ENCODE data around the gene PSMC4.

Gene PSMC4

DNA sequence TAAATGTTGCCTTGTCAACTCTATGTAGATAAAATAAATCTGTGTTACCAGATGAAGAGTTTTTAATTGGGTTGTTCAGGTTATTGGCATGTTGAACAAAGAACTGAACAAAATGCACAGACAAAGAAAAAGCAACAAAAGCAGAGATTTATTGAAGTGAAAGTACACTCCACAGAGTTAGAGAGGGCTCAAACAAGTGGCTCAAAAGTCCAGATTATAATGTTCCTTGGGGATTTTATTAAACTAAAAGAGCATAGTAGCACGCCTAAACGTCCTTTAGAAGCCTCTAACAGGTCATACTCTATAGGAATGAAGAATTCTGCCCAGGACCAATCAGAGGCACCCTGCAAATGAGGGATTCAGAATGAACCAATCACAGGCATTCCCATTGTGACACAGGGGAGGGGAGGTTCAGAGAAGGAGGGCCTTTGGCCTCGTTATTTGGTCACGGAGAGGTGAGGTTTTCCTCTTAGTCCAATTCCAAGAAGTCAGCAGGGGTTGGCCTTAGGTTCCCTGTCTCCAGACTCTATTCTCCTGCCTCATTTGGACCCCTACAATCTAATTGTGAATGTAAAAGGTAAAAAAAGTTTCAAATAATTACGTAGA, 12.8 kb downstream of the PSMC4 start:
- DNase-seq (ENCODE audit: extremely low spot score, insufficient read length, low read depth): no peak
- no peak for FAIRE-seq

DNA sequence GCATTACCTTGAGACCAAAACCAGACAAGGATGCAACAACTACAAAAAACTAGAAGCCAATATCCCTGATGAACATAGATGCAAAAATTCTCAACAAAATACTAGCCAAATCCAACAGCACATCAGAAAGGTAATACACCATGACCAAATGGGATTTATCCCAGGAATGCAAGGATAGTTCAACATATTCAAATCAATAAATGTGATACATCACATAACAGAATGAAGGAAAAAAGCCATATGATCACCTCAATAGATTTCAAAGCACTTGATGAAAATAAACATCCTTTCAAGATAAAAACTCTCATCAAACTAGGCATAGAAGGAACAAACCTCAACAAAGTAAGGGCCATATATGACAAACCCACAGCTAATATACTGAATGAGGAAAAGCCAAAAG, 15.7 kb downstream of the PSMC4 start:
- DNase-seq (ENCODE audit: extremely low spot score, insufficient read length, low read depth) (no peak), FAIRE-seq (peak; percentile 39)

DNA sequence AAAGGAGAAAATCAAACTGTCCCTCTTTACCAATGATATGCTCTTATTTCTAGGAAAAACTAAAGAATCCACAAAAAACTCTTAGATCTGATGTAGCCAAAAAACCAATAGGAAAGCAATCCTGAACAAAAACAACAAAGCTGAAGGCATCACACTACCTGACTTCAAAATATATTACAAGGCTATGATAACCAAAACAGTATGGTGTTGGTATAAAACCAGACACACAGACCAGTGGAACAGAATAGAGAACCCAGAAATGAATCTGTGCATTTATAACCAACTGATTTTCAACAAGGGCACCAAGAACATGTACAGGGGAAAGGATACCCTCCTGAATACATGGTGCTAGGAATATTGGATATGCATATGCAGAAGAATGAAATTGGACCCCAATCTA, 16.2 kb downstream of the PSMC4 start:
- FAIRE-seq (no peak), DNase-seq (ENCODE audit: extremely low spot score, insufficient read length, low read depth) (no peak)

DNA sequence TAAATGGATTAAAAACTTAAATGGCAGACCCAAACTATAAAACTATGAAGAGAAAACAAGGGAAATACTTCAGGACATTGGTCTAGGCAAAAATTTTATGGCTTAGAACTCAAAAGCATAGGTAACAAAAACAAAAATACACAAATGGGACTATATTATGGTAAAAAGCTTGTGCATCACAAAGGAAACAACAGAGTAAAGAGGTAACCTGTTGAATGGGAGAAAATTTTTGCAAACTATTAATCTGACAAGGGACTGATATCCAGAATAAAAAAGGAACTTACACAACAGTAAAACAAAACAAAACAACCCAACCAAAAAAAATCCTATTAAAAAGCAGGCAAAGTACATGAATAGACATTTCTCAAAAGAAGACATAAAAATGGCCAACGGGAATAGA, 16.6 kb downstream of the PSMC4 start:
- FAIRE-seq (no peak), DNase-seq (ENCODE audit: extremely low spot score, insufficient read length, low read depth) (no peak)

DNA sequence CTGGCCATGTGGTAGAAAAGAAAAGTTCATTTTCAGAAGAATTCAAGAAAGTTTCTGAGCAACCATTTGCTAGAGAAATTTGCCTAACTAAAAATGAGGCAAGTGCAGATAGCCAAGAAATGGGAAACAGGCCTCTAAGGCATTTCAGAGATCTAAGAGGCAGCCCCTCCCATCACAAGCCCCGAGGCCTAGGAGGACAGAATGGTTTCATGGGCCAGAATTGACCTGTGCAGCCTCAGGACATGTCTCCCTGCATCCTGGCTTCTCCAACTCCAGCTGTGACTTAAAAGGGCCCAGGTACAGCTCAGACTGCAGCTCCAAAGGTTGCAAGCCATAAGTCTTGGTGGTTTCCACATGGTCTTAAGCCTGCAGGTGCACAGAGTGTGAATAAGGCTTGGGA, 22.6 kb downstream of the PSMC4 start:
- FAIRE-seq (no peak), DNase-seq (ENCODE audit: extremely low spot score, insufficient read length, low read depth) (no peak)

DNA sequence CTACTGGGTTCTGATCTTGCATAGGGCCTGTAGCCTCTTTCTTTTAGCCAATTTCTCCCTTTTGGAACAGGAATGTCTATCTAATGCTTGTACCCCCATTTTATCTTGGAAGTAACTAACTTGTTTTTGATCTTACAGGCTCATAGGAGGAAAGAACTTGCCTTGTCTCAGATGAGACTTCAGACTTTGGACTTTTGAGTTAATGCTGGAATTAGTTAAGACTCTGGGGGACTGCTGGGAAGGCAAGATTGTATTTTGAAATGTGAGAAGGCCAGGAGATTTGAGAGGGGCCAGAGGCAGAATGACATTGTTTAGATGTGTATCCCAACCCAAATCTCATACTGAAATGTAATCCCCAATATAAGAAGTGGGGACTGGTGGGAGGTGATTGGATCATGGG, 23.4 kb downstream of the PSMC4 start:
- FAIRE-seq (no peak), DNase-seq (ENCODE audit: extremely low spot score, insufficient read length, low read depth) (no peak)

DNA sequence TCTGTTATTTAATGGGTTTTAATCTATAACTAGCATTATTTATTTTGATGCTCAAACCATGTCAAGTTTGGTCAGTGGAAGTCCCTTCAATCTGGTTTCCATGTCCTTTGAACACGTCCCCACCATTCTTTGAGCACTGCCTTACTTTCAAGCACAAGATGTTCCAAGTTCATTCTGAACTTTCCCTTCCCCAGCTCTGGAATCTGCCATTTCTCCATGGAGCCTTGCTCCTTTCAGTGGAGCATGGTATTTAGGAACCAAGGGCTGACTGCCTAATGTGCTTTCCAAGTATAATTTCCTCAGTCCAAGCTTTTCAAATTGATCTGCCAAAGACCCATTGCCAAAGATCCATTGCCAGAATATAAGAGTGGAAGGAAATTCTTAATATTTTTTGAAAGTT, 24.8 kb downstream of the PSMC4 start:
- FAIRE-seq: no peak
- DNase-seq (ENCODE audit: extremely low spot score, insufficient read length, low read depth): no peak

DNA sequence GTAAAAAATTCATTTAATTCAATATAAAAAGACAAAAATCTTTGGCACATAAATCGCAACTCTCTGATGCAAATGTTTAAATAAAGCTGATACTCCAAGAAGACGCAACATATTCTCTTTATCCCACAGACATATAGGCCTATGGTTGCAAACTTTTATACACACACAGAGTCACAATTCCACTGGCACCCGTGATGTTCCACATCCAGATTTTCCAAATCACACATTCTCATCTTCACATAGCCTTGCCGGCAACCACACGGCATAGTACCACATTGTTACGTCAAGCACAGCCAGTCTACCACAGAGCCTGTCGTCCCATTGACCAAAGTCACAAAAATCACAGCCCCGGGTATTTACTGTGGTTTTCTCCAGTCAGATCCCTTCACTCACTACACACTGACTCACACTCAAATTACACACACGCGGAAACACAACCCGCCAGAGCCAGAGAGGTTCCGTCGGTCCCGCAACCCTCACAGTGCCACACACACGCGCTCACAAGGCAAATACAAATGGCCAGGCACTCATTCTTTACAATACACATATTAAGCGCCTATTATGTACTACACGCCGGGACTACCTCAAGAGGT, 25.3 kb downstream of the PSMC4 start:
- peak; percentile 15 for DNase-seq (ENCODE audit: extremely low spot score, insufficient read length, low read depth)
- FAIRE-seq: no peak

DNA sequence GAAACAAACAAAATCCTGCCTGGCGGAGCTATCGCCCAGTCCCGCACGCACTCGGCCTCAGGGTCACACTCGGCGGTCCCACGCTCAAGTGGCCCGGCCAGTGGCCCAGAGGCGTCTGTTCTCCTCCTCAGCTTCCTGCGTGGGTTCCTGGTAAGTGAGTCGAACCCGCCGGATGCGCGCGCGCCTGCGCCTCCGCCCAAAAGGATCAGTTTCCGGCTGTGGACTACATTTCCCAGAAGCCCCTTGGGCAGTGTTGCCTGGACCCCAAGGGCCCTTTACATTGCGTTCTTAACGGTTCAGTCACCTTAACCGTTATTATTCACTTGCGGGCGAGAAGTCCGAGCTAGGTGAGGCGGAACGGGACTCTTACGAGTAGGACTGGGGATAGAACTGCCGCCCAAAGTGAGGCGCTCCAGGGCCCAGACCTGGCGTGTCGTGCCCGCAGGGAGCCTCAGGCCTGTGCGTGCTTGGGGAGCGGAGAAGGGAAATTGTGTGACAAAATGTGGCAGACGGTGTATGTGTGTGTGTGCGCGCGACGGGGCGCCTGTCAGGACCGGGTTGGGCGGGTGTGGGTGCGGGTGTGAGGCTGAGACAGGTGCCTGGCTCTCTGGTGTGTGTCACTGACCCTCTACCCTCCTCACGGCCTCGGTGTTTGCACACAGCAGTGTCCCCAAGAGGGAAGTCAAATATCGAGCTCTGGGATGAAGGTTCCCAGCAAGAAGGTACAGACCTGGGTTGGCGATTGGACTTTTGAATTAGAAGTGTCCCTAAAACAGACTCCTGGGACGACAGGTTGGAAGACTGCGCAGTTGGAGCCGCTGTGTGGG, 26.1 kb downstream of the PSMC4 start, which contains the start of gene ZNF546:
TSS of gene ZNF546 (plus strand) at position 250 of the 827 bp plus-strand sequence. CDS start 1,267 bp downstream, outside the sequence.
- peak; percentile 94 for FAIRE-seq
- peak; percentile 88 for DNase-seq (ENCODE audit: extremely low spot score, insufficient read length, low read depth)

DNA sequence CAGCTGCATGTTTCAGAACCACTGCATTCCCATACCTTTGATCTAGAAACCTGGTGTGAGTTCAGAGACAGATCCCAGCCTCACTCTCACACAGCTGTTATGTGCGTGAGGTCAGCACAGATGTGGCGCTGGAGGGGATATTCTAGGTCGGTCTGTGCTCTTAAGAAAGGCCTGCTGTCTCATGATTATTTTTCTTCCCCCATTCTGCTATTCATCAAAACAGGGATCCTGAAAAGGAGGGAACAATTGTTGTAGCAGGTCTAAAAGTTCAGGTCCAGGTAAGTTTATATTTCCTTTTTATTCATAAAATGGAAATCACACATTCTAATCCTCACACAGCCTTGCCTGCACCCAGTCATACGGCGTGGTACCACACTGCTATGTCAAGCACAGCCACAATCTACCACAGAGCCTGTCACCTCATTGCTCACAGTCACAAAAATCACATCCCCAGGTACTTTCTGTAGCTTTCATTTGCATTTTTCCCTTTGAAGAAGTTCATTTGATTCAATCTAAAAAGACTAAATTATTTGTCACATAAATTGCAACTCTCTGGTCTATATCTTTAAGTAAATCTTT, 26.8 kb downstream of the PSMC4 start:
- FAIRE-seq (peak; percentile 21), DNase-seq (ENCODE audit: extremely low spot score, insufficient read length, low read depth) (no peak)

DNA sequence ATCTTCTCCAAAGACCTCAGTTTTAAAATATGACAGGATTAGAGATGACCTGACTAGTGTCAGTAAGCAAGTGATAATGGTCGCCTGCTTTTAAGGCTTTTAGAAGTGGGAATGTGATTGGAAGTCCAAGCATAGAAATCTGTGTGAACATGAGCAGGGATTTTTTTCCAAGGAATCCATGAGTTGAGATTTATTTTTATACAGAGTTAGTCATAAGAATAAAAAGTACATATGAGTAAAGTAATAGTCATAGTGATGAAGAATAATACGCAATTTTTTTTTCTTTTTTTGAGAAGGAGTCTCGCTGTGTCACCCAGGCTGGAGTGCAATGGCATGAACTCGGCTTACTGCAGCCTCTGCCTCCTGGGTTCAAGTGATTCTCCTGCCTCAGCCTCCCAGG, 27.5 kb downstream of the PSMC4 start:
- no peak for DNase-seq (ENCODE audit: extremely low spot score, insufficient read length, low read depth)
- no peak for FAIRE-seq

DNA sequence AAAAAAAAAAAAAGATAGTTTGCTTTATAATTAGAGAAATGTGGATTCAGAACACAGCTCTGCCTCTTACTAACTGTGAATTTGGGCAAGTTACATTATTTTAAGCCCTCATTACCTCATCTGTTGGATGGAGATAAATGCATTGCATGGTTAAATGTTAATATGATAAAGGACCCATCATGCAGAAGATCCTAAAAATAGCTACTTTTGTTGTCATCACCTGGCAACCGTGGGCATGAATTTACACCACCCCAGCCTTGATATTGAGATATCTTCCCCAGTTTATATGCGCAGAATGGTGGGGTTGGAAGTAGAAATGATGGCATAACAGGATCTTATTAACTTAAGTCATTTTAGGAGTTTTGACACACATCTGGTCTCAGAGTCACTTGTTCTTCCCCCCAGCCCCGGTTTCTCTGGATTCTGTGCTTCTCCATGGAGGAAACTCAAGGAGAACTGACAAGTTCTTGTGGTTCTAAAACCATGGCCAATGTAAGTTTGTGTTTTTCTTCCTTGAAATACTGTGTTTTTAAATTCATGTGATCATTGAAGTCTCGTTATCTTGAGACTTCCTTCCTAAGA, 34.8 kb downstream of the PSMC4 start:
- DNase-seq (ENCODE audit: extremely low spot score, insufficient read length, low read depth) (no peak), FAIRE-seq (no peak)

DNA sequence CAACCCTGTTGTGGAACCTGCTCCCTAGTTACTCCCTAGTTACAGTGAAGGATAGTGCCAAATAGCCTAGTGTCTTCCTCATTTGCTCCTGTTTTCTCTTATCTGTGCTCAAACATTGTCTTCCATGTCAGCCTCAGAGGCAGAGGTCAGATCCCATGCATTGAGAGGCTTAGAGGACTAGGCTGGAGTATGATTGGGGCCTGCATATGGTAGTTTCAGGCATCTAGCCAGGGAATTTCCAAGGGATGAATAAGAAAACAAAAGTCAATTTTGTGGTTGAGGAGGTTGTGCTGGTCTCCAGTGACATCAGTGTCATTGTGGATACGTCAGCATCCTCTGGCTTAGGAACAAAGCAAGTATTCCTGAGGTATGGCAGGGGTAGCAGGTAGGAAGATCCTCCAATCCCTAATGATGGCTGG, 35.3 kb downstream of the PSMC4 start:
- no peak for FAIRE-seq
- no peak for DNase-seq (ENCODE audit: extremely low spot score, insufficient read length, low read depth)

DNA sequence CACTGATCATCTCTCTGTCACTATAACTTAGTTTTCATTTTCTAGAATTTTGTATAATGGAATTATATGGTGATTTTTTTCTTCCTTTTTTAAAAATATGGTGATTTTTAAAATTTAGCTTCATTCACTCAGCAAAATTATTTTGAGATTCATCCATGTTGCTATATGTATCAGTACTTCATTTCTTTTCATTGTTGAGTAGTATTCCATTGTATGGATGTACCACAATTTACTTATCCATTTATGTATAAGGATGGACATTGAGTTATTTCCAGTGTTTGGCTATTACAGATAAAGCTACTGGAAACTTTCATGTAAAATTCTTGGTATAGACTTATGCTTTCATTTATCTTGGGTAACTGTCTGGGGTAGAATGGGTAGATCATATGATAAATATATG, 38.7 kb downstream of the PSMC4 start:
- DNase-seq (ENCODE audit: extremely low spot score, insufficient read length, low read depth) (no peak), FAIRE-seq (no peak)

DNA sequence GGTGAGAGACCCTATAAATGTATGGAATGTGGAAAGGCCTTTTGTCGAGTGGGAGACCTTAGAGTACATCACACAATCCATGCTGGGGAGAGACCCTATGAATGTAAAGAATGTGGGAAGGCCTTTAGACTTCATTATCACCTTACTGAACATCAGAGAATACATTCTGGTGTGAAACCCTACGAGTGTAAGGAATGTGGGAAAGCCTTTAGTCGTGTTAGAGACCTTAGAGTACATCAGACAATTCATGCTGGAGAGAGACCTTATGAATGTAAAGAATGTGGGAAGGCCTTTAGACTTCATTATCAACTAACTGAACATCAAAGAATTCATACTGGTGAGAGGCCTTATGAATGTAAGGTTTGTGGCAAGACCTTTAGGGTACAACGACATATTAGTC, 43.0 kb downstream of the PSMC4 start:
- FAIRE-seq: no peak
- DNase-seq (ENCODE audit: extremely low spot score, insufficient read length, low read depth): no peak

DNA sequence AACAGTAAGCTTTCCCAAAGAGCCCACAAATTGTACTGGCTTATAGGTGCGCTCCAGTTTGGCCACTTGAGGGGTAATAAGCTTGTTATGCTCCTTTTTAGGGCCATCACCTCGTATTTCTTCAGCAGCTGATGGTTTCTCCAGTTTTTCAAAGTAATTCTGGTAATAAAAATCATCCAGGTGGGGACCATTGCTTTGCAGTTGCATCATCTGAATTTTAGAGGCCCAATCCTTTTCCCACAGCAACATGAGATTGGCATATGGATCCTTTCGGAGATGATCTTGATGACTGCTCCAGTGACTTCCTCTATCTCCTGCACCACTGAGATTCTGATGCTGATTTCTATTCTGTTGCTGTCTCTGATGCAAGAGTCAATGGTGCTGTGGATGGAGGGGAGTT, 53.0 kb downstream of the PSMC4 start:
- DNase-seq (ENCODE audit: extremely low spot score, insufficient read length, low read depth) (no peak), FAIRE-seq (no peak)

DNA sequence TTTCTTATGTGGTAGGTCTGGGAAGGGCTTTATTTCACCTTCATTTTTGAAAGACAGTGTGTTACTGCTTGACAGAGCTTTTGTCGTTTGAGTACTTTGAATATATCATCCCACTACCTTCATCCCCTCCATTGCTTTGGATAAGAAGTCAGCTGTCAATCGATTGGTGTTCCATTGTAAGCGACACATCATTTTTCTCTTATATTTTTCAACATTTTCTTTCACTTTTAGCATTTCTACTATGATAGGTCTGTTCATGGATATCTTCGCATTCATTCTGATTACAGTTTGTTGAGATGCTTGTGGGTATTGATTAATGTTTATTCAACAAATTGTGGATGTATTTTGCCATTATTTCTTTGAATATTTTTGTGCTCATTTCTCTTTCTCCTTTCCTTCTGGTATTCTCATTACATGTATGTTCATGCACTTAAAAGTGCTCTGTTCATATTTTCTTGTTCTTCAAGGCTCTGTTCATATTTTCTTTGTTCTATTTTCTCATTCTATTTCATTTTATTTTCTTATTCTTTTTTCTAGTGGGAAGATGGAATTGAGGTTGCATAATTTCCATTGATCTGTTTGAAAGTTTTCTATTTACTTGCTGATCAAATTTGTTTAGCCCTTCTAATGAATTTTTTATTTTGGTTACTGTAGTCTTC, 55.1 kb downstream of the PSMC4 start:
- FAIRE-seq: no peak

DNA sequence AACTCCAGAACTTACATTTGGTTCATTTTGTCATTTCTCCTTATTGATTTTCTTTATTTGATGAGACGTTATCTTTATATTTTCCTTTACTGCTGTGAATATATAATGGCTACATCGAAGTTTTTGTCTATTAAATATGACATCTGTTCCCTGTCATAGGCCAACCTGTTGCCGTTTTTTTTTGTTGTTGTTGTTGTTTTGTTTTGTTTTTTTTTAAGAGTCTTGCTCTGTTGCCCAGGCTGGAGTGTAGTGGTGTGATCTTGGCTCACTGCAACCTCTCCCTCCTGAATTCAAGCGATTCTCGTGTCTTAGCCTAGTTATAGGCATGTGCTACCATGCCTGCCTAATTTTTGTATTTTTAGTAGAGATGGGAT, 55.6 kb downstream of the PSMC4 start:
- DNase-seq (ENCODE audit: extremely low spot score, insufficient read length, low read depth): no peak
- FAIRE-seq: no peak

More for the DNA sequence above, 55.1 kb downstream of the PSMC4 start:
- DNase-seq (ENCODE audit: extremely low spot score, insufficient read length, low read depth): no peak

Data from GM18507 (cell line).